Gastroesophageal sphincter (tissue), 3 donors: ENCODE results near the gene STEAP1B.

Experiments used
- CTCF ChIP-seq, 4 experiments: fragments of 200-600 bp in 2 of 4; fragments of 450-650 bp in 2 of 4; sonication (generic) in 1 of 4; IDR thresholded peaks; one replicate each; pipeline ENCODE4 v1.5.1; 2017 to 2019; ENCODE audit warnings: antibody characterized with exemption in 4 of 4, mild to moderate bottlenecking in 2 of 4, moderate library complexity in 2 of 4
- EP300 ChIP-seq: sonication (generic); formaldehyde crosslinking; IDR thresholded peaks from one replicate; pipeline ENCODE4 v1.6.1; 2017; ENCODE audit warnings: antibody characterized with exemption, mild to moderate bottlenecking

- TF ChIP-seq CTCF (IDR thresholded peaks at IDR 0.05) (no peak), EP300 (no peak)
Observed at GRCh38 chr7:22400150-22400814, 99.7 kb downstream of the STEAP1B start.
